HG03280 (cell line): ENCODE data around the gene PTBP3.
"Not testable (repeated sequence)": the region's sequence is repeated elsewhere in the genome, so short reads cannot be mapped to it uniquely, and the experiment has no call there.

Source experiments
- ATAC-seq: cut with Tn5 transposase; IDR thresholded peaks from one replicate; pipeline ENCODE4 v1.9.1; 2021; ENCODE audit warnings: mild to moderate bottlenecking, moderate library complexity; ENCODE audit not compliant: unreplicated experiment

Gene PTBP3

GRCh38 chr9:112273876-112274275, 59.5 kb downstream of the PTBP3 start:
- no peak for ATAC-seq

- ATAC-seq, result no peak
Observed at GRCh38 chr9:112271466-112272098, 61.8 kb downstream of the PTBP3 start.

GRCh38 chr9:112268413-112268812, 65.0 kb downstream of the PTBP3 start:
- no peak for ATAC-seq

- not testable (repeated sequence) for ATAC-seq
Observed at GRCh38 chr9:112267086-112267485, 66.3 kb downstream of the PTBP3 start.

- no peak for ATAC-seq
Observed at GRCh38 chr9:112265391-112265790, 68.0 kb downstream of the PTBP3 start.

GRCh38 chr9:112262577-112262976, 70.8 kb downstream of the PTBP3 start:
- ATAC-seq, result no peak

- no peak for ATAC-seq
Observed at GRCh38 chr9:112261133-112261532, 72.3 kb downstream of the PTBP3 start.

- no peak for ATAC-seq
Observed at GRCh38 chr9:112258106-112258505, 75.3 kb downstream of the PTBP3 start.

- ATAC-seq, result no peak
Observed at GRCh38 chr9:112252194-112252593, 81.2 kb downstream of the PTBP3 start.

GRCh38 chr9:112249277-112249676, 84.1 kb downstream of the PTBP3 start:
- ATAC-seq, result peak; percentile 89

- ATAC-seq, result no peak
Observed at GRCh38 chr9:112248722-112249121, 84.7 kb downstream of the PTBP3 start.

GRCh38 chr9:112247090-112247489, 86.3 kb downstream of the PTBP3 start:
- ATAC-seq, result no peak

- ATAC-seq, result no peak
Observed at GRCh38 chr9:112245126-112245525, 88.3 kb downstream of the PTBP3 start.

- no peak for ATAC-seq
Observed at GRCh38 chr9:112242147-112242804, 91.1 kb downstream of the PTBP3 start.

GRCh38 chr9:112241491-112241890, 91.9 kb downstream of the PTBP3 start:
- no peak for ATAC-seq

- no peak for ATAC-seq
Observed at GRCh38 chr9:112239708-112240107, 93.7 kb downstream of the PTBP3 start.

- ATAC-seq, result no peak
Observed at GRCh38 chr9:112239284-112239683, 94.1 kb downstream of the PTBP3 start.

GRCh38 chr9:112234779-112235178, 98.6 kb downstream of the PTBP3 start:
- ATAC-seq, result no peak

- ATAC-seq, result no peak
Observed at GRCh38 chr9:112233769-112234168, 99.7 kb downstream of the PTBP3 start.

GRCh38 chr9:112232233-112232632, 101.2 kb downstream of the PTBP3 start:
- ATAC-seq, result no peak

- ATAC-seq, result no peak
Observed at GRCh38 chr9:112226091-112226490, 107.3 kb downstream of the PTBP3 start.

- ATAC-seq, result peak; percentile 67
Observed at GRCh38 chr9:112224401-112225289, 108.8 kb downstream of the PTBP3 start.
